WTC11 (cell line): ENCODE data around the gene PLEKHH3. TPM values are rescaled to one million over a fixed set of nuclear protein-coding genes. Genes with fewer than 3 reads are reported as not detected.
"Not testable (repeated sequence)": the region's sequence is repeated elsewhere in the genome, so short reads cannot be mapped to it uniquely, and the experiment has no call there.

Source experiments
- ATAC-seq: fragments of 200-7000 bp; cut with Tn5 transposase; 2 replicates; pipeline ENCODE4 v1.10.0; 2021; ENCODE audit warnings: mild to moderate bottlenecking, moderate library complexity
- CTCF ChIA-PET: fragments of 300-600 bp; sonication (Branson Sonifier 250); formaldehyde crosslinking; loops from one replicate; lab custom pipeline; 2021; ENCODE audit warnings: antibody characterized with exemption; lab: Charles Lee
- POLR2A ChIA-PET: fragments of 350-600 bp; sonication (Branson Sonifier 250); formaldehyde crosslinking; loops from one replicate; lab custom pipeline; 2021; ENCODE audit warnings: antibody characterized with exemption; lab: Charles Lee
- DNase-seq: peaks from one replicate; pipeline ENCODE4 v3.0.0; 2021; ENCODE audit warnings: low spot score
- H3K27ac Mint-ChIP-seq: 2 replicates; pipeline ENCODE4 v1.8.0; 2021; ENCODE audit warnings: mixed read lengths
- H3K27me3 Mint-ChIP-seq: 2 replicates; pipeline ENCODE4 v1.8.0; 2021; ENCODE audit warnings: low read depth, mild to moderate bottlenecking, moderate library complexity, mixed read lengths
- H3K36me3 Mint-ChIP-seq: 2 replicates; pipeline ENCODE4 v1.8.0; 2021; ENCODE audit warnings: mixed read lengths
- H3K4me1 Mint-ChIP-seq: 2 replicates; pipeline ENCODE4 v1.8.0; 2022; ENCODE audit warnings: mixed read lengths
- H3K4me3 Mint-ChIP-seq: 2 replicates; pipeline ENCODE4 v1.8.0; 2021; ENCODE audit warnings: mild to moderate bottlenecking, moderate library complexity, mixed read lengths
- H3K9me3 Mint-ChIP-seq: 2 replicates; pipeline ENCODE4 v1.8.0; 2021; ENCODE audit warnings: mixed read lengths
- ATF1 ChIP-seq: sonication (generic); formaldehyde crosslinking; IDR thresholded peaks from 2 replicates; pipeline ENCODE4 v1.8.1; 2023; ENCODE audit warnings: mild to moderate bottlenecking, moderate library complexity, missing genetic modification reagents
- ATF3 ChIP-seq: sonication (generic); formaldehyde crosslinking; conservative IDR thresholded peaks from 2 replicates; pipeline ENCODE4 v1.8.1; 2022; ENCODE audit warnings: mild to moderate bottlenecking, missing genetic modification reagents
- ERG ChIP-seq: fragments of 250-450 bp; sonication (Bioruptor Pico); IDR thresholded peaks from 2 replicates; pipeline ENCODE4 v1.8.0; 2021; ENCODE audit warnings: mild to moderate bottlenecking
- ESRRA ChIP-seq: sonication (generic); formaldehyde crosslinking; IDR thresholded peaks from 2 replicates; pipeline ENCODE4 v1.8.1; 2022; ENCODE audit warnings: mild to moderate bottlenecking, missing genetic modification reagents, borderline replicate concordance
- FOXJ3 ChIP-seq: sonication (generic); formaldehyde crosslinking; IDR thresholded peaks from 2 replicates; pipeline ENCODE4 v1.9.0; 2021; ENCODE audit warnings: missing genetic modification reagents, mild to moderate bottlenecking, borderline replicate concordance
- FOXK1 ChIP-seq: sonication (generic); formaldehyde crosslinking; IDR thresholded peaks from 2 replicates; pipeline ENCODE4 v1.8.0; 2022; ENCODE audit warnings: mild to moderate bottlenecking, moderate library complexity, missing genetic modification reagents
- JUN ChIP-seq: sonication (generic); formaldehyde crosslinking; IDR thresholded peaks from 2 replicates; pipeline ENCODE4 v1.8.0; 2023; ENCODE audit warnings: mild to moderate bottlenecking, missing genetic modification reagents
- KAT7 ChIP-seq: sonication (generic); formaldehyde crosslinking; IDR thresholded peaks from 2 replicates; pipeline ENCODE4 v1.8.1; 2023; ENCODE audit warnings: missing genetic modification reagents, mild to moderate bottlenecking, borderline replicate concordance
- NFATC4 ChIP-seq: fragments of 250-450 bp; sonication (Bioruptor Pico); IDR thresholded peaks from 2 replicates; pipeline ENCODE4 v1.9.0; 2021; ENCODE audit warnings: mild to moderate bottlenecking
- NR2C2 ChIP-seq: sonication (generic); formaldehyde crosslinking; IDR thresholded peaks from 2 replicates; pipeline ENCODE4 v1.8.0; 2022; ENCODE audit warnings: mild to moderate bottlenecking, missing genetic modification reagents
- PRRX2 ChIP-seq: fragments of 250-450 bp; sonication (Bioruptor Pico); IDR thresholded peaks from 2 replicates; pipeline ENCODE4 v1.8.0; 2021; ENCODE audit warnings: mild to moderate bottlenecking
- SMAD3 ChIP-seq: sonication (generic); formaldehyde crosslinking; IDR thresholded peaks from 2 replicates; pipeline ENCODE4 v1.8.0; 2022; ENCODE audit warnings: missing genetic modification reagents, mild to moderate bottlenecking, borderline replicate concordance
- TCF7 ChIP-seq: sonication (generic); formaldehyde crosslinking; IDR thresholded peaks from 2 replicates; pipeline ENCODE4 v1.8.0; 2022; ENCODE audit warnings: mild to moderate bottlenecking, low read depth, missing genetic modification reagents, moderate library complexity
- TEAD1 ChIP-seq: sonication (generic); formaldehyde crosslinking; IDR thresholded peaks from 2 replicates; pipeline ENCODE4 v1.8.0; 2022; ENCODE audit warnings: mild to moderate bottlenecking, missing genetic modification reagents
- ZNF121 ChIP-seq: sonication (generic); formaldehyde crosslinking; IDR thresholded peaks from 2 replicates; pipeline ENCODE4 v1.8.0; 2023; ENCODE audit warnings: missing genetic modification reagents
- ZNF416 ChIP-seq: fragments of 250-450 bp; sonication (Bioruptor Pico); IDR thresholded peaks from 2 replicates; pipeline ENCODE4 v1.9.0; 2021; ENCODE audit warnings: mild to moderate bottlenecking, inconsistent platforms
- total RNA-seq: library from RNA; stranded (reverse); gene quantifications from 3 replicates; pipeline ENCODE4 v1.2.3, GENCODE V29; 2021
- TF ChIP-seq, protein P1 (sequence below): sonication (generic); formaldehyde crosslinking; IDR thresholded peaks from 2 replicates; pipeline ENCODE4 v1.8.0; 2023; ENCODE audit warnings: mild to moderate bottlenecking, missing genetic modification reagents
- TF ChIP-seq, protein P2 (sequence below): sonication (generic); formaldehyde crosslinking; IDR thresholded peaks from 2 replicates; pipeline ENCODE4 v1.8.1; 2023; ENCODE audit warnings: mild to moderate bottlenecking, moderate library complexity, missing genetic modification reagents
- TF ChIP-seq, protein P3 (sequence below): sonication (generic); formaldehyde crosslinking; IDR thresholded peaks from 2 replicates; pipeline ENCODE4 v1.8.1; 2023; ENCODE audit warnings: mild to moderate bottlenecking, missing genetic modification reagents

Gene PLEKHH3
- total RNA-seq, 1 experiment from 2014 or later: 40.2 TPM

DNA sequence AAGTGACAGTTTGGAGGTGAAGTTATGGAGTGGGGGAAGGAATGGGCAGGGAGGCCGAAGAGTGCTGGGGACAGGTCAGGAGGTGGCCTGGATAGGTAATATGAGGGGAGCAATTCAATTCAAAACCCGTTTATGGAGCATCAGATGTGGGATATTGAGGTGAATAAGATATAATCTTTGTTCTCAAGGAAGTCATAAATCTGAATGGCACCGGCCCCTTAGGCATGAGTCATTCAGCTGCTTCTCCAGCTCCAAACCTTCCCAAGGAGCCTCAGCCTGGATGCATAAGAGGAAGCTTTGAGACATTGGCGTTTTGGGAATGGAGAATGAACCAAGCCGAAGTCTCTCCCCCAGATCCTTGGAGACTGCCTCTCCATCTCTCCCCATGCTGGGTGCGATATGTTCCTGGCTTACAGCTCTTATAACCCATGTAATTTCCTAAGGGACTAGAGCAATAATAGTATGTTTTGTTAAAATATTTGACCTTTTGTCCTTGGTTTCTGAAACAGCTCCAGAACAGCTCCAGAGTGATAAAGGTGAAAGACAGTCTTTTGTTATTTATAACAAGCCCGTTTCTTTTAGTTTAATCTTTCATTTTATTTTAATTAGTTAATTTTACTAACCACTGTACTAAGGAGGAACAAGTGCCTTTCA lies 16.0 kb downstream of the PLEKHH3 start:
- H3K36me3 Mint-ChIP-seq: peaks cover 26% of the 10 kb centered on the region
- peaks cover 3% of the 10 kb centered on the region; the same call in 1 of the 2 replicates for H3K27me3 Mint-ChIP-seq
- peak overlapping the region; percentile 85; the same call in 1 of the 2 replicates for H3K4me3 Mint-ChIP-seq
- peaks cover 10% of the 10 kb centered on the region for H3K9me3 Mint-ChIP-seq
- no peak for TF ChIP-seq ZNF416 (CRISPR knock-in tag)
- TF ChIP-seq, protein P1, sequence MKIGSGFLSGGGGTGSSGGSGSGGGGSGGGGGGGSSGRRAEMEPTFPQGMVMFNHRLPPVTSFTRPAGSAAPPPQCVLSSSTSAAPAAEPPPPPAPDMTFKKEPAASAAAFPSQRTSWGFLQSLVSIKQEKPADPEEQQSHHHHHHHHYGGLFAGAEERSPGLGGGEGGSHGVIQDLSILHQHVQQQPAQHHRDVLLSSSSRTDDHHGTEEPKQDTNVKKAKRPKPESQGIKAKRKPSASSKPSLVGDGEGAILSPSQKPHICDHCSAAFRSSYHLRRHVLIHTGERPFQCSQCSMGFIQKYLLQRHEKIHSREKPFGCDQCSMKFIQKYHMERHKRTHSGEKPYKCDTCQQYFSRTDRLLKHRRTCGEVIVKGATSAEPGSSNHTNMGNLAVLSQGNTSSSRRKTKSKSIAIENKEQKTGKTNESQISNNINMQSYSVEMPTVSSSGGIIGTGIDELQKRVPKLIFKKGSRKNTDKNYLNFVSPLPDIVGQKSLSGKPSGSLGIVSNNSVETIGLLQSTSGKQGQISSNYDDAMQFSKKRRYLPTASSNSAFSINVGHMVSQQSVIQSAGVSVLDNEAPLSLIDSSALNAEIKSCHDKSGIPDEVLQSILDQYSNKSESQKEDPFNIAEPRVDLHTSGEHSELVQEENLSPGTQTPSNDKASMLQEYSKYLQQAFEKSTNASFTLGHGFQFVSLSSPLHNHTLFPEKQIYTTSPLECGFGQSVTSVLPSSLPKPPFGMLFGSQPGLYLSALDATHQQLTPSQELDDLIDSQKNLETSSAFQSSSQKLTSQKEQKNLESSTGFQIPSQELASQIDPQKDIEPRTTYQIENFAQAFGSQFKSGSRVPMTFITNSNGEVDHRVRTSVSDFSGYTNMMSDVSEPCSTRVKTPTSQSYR (CRISPR knock-in tag): no peak
- TF ChIP-seq ATF3 (CRISPR knock-in tag): no peak
- no peak for TF ChIP-seq TCF7 (CRISPR knock-in tag)
- TF ChIP-seq, protein P2, sequence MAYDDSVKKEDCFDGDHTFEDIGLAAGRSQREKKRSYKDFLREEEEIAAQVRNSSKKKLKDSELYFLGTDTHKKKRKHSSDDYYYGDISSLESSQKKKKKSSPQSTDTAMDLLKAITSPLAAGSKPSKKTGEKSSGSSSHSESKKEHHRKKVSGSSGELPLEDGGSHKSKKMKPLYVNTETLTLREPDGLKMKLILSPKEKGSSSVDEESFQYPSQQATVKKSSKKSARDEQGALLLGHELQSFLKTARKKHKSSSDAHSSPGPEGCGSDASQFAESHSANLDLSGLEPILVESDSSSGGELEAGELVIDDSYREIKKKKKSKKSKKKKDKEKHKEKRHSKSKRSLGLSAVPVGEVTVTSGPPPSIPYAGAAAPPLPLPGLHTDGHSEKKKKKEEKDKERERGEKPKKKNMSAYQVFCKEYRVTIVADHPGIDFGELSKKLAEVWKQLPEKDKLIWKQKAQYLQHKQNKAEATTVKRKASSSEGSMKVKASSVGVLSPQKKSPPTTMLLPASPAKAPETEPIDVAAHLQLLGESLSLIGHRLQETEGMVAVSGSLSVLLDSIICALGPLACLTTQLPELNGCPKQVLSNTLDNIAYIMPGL (CRISPR knock-in tag): no peak
- no peak for TF ChIP-seq KAT7 (CRISPR knock-in tag)
- no peak for TF ChIP-seq ESRRA
- no peak for TF ChIP-seq FOXJ3 (CRISPR knock-in tag)
- no peak for TF ChIP-seq NFATC4 (CRISPR knock-in tag)
- no peak for TF ChIP-seq NR2C2 (CRISPR knock-in tag)
- no peak for TF ChIP-seq ATF1 (CRISPR knock-in tag)
- no peak for TF ChIP-seq ERG (CRISPR knock-in tag)
- ATAC-seq (no peak), DNase-seq (no peak)
- CTCF ChIA-PET: interaction anchor here (1.7 to 3.9 kb wide), 8 partner anchors 13 to 163 kb away, joined by 5 to 44 read pairs (median 13); partner anchors contain the start of genes BECN1, PLEKHH3, PSMC3IP and RETREG3
- H3K27ac Mint-ChIP-seq: no peak overlapping the region
- POLR2A ChIA-PET: interaction anchor here (0.7 to 1.5 kb wide), 2 partner anchors 9 to 17 kb away, joined by 3 to 4 read pairs; no protein-coding TSS in a partner anchor
- peaks cover 7% of the 10 kb centered on the region for H3K4me1 Mint-ChIP-seq

DNA sequence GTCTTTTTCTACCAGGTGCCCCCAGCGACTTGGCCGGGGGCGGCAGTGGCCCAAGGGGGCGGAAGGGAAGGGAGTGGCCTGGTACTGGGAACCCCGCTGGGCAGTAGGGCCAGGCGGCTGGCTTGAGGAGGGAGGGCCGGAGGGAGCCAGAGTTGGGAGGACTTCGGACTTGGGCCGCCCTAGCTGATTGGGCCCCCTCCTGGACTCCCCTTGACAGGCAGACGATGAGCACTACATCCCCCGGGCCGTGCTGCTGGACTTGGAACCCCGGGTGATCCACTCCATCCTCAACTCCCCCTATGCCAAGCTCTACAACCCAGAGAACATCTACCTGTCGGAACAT lies 16.9 kb downstream of the PLEKHH3 start:
- Mint-ChIP-seq H3K36me3 (peaks cover 20% of the 10 kb centered on the region), H3K4me3 (peak overlapping the region; percentile 85)
- H3K9me3 Mint-ChIP-seq, H3K27me3 Mint-ChIP-seq, DNase-seq, H3K27ac Mint-ChIP-seq, H3K4me1 Mint-ChIP-seq: not testable (repeated sequence)
- peak; percentile 48 for ATAC-seq
- ChIA-PET CTCF (interaction anchor here (1.0 to 3.9 kb wide), 10 partner anchors 9 to 164 kb away, joined by 3 to 44 read pairs (median 10); partner anchors contain the start of genes BECN1, PLEKHH3, PSMC3IP and RETREG3), POLR2A (interaction anchor here (0.8 to 1.7 kb wide), 6 partner anchors 8 to 81 kb away, joined by 3 to 13 read pairs (median 4); no protein-coding TSS in a partner anchor)

DNA sequence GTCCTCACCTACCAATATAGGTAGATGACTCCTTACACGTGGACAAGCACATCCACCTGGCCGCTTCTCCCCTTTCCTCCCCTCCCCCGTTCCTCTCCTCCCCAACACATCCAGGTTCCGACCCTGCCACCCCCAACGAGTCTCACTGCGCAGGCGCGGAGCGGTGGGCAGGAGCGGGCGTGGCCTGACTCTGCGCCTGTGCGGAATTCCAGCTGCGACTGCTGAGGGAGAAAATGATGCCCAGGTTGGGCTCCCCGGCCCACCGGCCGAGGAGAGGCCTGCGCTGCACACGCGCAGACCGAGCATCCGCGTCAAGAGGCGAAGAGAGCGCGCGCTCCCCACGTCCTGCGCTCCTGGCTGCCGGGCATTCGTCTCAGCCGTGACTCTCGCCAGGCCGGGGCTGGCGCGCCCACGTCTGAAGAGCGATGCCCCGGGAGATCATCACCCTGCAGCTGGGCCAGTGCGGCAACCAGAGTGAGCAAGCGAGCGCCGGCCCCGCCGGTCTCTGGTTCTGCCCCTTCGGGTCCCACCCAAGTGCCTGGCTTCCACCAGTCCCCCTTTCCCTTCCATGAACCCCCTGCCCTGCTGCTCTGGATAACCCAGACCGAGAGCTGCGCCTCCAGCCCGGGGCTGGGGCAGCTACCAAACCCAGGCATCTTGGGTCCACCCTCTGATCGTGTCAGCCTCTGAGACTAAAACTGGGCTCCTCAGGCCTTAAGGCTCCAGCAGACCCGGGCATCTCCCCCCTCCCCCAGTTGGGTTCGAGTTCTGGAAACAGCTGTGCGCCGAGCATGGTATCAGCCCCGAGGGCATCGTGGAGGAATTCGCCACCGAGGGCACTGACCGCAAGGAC lies 17.5 kb downstream of the PLEKHH3 start, which contains the start of gene TUBG2:
TSS of gene TUBG2 (plus strand) at position 206 of the 853 bp plus-strand sequence. CDS start at position 426, 220 bp downstream.
- ChIA-PET CTCF (interaction anchor here (1.0 to 3.9 kb wide), 11 partner anchors 10 to 165 kb away, joined by 3 to 44 read pairs (median 8); partner anchors contain the start of genes BECN1, PLEKHH3, PSMC3IP and RETREG3), POLR2A (interaction anchor here (0.8 to 1.7 kb wide), 7 partner anchors 9 to 81 kb away, joined by 3 to 13 read pairs (median 4); partner anchors contain the start of gene RETREG3)
- DNase-seq: peak; percentile 96
- Mint-ChIP-seq H3K9me3 (peaks cover 10% of the 10 kb centered on the region), H3K27ac (peak within 1 kb of the TSS; percentile 57), H3K27me3 (peaks cover 3% of the 10 kb centered on the region), H3K4me3 (peak within 1 kb of the TSS; percentile 85), H3K4me1 (peaks cover 11% of the 10 kb centered on the region), H3K36me3 (peaks cover 18% of the 10 kb centered on the region)
- ATAC-seq: peak; percentile 88
- peak; percentile 89 for TF ChIP-seq SMAD3
- peak; percentile 86; the same call in 1 of the 2 replicates for TF ChIP-seq TEAD1
- TF ChIP-seq PRRX2 (CRISPR knock-in tag): no peak
- TF ChIP-seq, protein P3, sequence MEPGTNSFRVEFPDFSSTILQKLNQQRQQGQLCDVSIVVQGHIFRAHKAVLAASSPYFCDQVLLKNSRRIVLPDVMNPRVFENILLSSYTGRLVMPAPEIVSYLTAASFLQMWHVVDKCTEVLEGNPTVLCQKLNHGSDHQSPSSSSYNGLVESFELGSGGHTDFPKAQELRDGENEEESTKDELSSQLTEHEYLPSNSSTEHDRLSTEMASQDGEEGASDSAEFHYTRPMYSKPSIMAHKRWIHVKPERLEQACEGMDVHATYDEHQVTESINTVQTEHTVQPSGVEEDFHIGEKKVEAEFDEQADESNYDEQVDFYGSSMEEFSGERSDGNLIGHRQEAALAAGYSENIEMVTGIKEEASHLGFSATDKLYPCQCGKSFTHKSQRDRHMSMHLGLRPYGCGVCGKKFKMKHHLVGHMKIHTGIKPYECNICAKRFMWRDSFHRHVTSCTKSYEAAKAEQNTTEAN (CRISPR knock-in tag): 0 out of 2 replicates have a peak, but pooled peaks have one; percentile 28
- TF ChIP-seq FOXK1 (CRISPR knock-in tag): peak; percentile 34; the same call in 1 of the 2 replicates
- TF ChIP-seq ZNF121: peak; percentile 73
- no peak for TF ChIP-seq JUN
